Stimulated activated CD8-positive, alpha-beta memory T cell treated with anti-CD3 and anti-CD28 coated beads, Interleukin-7, amount 100 ng/mL, for 24 hours (primary cell): ENCODE data around the gene IQGAP2.
"Not testable (repeated sequence)": the region's sequence is repeated elsewhere in the genome, so short reads cannot be mapped to it uniquely, and the experiment has no call there.

Experiments
- DNase-seq: peaks from one replicate; pipeline ENCODE4 v3.0.0-alpha.2; 2020; ENCODE audit warnings: low read depth

Gene IQGAP2

DNA sequence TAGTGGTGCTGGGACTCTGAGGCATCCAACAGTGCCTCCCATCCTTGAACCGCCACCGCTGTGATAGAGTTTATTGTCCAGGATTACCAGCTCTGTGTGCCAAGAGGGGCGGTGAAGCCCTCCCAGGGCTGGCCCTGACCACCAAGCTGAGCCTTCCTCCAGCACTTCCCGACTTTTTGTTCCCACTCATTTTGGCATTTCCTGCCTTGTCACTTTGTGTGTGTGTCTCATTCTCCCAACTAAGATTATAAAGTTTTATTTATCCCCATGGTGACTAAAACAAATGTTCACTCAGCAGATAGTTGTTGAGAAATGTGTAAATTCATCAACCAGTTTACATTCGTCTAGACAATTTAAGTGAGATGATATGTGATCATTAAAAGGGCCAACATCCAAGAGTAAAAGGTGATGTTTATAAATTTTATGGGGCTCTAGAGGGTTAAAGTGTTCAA is 315.3 kb downstream of the IQGAP2 start:
- no peak for DNase-seq

DNA sequence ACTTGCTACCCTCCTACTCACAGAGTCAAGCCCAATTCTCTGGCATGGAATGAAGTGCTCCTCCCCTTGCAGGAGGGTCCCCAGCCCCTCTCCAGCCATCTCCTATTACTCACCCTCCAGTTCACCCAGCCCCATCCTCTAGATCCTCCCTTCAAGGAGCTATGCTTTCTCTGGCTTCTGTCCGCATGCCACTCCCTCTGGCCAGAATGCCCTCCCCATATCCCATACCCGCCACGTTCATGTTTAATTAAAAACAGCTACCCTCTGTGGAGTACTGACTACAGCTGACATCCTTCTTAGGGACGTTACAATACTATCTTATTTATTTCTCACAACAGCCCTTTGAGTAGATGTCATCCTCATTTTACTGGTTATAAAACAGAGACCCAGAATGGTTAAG is 315.8 kb downstream of the IQGAP2 start:
- no peak for DNase-seq

DNA sequence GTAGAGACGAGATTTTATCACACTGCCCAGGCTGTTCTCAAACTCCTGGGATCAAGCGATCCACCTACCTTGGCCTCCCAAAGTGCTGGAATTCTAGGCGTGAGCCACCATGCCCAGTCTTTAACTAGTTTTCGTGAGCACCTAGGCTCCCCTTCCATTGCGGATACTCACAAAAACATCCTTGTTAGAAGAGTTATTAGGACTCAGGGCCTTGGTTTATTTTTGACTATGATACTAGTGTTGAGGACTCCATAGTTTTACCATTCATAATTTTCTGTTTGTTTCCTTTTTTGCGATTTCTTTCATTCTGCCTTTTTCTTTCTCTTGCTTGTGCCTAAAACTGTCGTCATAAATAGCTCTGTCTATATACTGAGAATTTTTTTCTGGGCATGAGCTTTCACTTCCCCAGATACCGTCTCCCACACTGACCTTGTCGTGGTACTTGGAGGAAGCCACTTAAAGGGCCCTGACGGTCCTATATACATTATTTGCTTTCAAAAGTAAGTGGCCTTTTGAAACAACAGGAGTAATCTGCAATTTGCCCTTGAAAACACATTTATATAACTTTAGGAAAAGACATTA is 318.0 kb downstream of the IQGAP2 start:
- no peak for DNase-seq

DNA sequence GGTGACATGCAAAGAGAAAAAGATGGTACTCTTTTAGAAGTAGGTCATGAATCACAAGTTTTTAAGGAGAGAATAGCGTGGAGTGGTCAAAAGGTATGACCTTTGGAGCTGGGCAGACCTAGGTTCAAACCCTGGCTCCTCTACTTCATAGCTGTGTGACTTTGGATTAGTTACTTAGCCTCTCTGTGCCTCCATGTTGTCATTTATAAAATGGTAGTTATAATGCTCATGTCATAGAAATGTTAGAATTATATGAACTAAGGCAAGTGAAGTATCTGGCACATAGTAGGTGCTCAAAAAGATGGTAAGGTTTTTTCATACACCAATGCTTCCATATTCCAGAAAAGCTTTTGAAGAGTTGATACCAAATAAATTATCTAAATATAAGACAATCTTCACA is 320.2 kb downstream of the IQGAP2 start:
- DNase-seq: no peak

DNA sequence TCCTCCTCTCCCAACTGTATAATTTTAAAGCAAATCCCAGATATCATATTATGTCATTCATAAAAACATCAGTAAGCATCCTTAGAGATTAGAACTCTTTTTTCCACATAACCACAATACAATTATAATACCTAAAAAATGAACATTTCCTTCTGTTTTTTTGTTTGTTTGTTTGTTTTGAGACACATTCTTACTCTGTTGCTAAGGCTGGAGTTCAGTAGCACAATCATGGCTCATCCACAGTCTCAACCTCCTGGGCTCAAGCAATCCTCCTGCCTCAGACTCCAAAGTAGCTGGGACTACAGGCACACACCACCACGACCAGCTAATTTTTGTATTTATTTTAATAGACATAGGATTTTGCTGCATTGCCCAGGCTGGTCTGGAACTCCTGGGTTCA is 320.8 kb downstream of the IQGAP2 start:
- no peak for DNase-seq

DNA sequence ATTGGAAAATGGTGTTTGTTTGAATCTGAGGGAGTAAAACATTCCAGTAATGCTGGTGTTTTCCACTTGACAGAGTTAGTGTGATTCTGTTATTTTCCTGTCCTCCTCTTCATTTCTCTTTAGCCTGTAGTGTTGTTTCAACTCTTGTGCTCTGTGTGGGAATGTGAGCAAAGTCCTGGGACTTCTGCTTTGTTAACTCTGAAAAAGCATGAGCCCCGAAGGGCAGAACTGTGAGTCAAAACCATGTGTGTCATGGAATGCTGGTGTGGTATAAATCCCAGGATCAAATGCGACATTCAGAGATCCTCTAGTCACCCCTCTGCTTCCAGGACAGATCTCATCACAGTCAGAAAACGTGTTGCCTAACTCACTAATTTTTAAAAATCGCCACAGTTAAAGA is 321.8 kb downstream of the IQGAP2 start:
- no peak for DNase-seq

DNA sequence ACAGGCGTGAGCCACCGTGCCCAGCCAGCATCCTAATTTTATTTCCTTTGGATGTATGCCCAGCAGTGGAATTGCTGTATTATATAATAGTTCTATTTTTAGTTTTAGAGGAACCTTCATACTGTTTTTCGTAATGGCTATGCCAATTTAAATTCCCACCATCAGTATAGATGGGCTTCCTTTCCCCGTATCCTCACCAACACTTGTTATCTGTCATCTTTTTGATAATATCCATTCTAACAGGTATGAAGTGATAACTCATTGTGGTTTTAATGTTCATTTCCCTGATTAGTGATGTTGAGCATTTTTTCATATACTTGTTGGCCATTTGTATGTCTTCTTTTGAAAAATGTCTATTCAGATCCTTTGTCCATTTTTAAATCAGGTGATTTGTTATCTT is 325.9 kb downstream of the IQGAP2 start:
- DNase-seq: no peak

DNA sequence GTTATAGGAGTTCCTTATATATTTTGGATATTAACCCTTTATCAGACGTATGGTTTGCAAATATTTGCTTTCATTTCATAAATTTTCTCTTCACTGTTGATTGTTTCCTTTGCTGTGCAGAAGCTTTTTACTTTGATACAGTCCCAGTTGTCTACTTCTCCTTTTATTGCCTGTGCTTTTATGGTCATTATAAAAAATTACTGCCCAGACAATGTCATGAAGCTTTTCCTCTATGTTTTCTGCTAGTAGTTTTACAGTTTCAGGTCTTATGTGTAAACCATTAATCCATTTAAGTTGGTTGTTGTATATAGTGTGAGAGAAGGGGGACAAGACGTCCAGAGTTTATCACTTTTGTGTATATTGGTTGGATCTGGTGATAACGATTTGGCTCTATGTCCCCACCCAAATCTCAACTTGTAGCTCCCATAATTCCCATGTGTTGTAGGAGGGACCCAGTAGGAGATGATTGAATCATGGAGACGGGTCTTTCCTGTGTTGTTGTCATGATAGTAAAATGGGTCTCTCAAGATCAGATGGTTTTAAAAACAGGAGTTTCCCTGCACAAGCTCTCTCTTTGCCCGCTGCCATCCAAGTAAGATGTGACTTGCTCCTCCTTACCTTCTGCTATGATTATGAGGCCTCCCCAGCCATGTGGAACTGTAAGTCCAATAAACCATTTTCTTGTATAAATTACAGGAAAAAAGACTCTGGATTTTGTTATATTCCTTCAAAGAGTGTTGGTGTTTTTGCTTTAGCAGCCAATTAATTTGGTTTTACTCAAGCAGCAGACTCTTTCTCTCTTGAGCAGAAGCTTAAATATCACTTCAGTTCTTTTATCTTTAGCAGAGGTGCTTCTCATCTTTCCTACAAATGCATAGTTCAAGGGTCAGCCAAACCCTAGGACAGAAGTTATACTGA is 326.5 kb downstream of the IQGAP2 start:
- DNase-seq: no peak

DNA sequence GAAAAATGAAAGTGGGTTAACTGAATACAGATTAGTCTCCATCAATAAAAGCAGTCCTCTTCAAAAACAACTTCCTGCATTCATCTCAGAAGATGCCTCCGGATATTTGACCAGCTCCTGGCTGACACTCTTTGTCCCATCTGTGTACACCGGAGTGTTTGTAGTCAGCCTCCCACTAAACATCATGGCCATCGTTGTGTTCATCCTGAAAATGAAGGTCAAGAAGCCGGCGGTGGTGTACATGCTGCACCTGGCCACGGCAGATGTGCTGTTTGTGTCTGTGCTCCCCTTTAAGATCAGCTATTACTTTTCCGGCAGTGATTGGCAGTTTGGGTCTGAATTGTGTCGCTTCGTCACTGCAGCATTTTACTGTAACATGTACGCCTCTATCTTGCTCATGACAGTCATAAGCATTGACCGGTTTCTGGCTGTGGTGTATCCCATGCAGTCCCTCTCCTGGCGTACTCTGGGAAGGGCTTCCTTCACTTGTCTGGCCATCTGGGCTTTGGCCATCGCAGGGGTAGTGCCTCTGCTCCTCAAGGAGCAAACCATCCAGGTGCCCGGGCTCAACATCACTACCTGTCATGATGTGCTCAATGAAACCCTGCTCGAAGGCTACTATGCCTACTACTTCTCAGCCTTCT is 329.4 kb downstream of the IQGAP2 start:
- DNase-seq: no peak

DNA sequence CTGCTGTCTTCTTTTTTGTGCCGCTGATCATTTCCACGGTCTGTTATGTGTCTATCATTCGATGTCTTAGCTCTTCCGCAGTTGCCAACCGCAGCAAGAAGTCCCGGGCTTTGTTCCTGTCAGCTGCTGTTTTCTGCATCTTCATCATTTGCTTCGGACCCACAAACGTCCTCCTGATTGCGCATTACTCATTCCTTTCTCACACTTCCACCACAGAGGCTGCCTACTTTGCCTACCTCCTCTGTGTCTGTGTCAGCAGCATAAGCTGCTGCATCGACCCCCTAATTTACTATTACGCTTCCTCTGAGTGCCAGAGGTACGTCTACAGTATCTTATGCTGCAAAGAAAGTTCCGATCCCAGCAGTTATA is 329.9 kb downstream of the IQGAP2 start:
- no peak for DNase-seq

DNA sequence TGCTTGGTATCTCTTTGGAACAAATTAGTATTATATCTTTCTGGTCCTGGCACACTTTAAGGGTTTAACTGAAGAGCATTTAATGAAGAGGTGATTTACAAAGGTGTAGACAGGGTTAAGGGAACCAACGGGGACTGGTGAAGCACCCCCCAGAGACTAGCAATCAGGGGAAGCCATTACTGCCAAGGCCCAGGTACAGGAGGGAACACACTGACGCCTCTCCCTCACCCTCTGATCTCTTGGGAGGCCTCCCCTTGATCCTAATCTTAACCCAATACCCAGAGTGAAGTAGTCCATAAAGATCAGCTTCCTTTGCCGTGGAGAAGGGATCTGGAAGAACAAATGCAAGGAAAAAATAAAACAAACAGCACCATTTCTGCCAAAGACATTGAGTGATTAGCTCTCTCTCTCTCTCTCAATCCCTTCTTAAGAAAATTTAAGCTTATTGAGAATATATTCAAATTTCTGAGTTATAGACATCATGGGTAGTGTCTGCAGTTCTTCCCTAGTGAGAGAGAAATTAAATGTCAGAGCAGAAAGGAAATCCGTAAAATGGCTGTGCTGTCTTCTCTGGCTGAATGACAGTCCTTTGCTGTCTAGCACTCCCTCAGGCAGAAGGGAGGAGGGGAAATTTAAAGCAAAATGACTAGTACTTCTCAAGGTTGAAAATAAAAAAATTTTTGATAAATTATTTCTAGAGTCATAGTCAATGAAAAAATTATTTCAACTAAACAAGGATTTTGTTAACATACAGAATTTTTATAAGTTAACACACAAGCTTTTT is 332.9 kb downstream of the IQGAP2 start:
- DNase-seq: no peak

DNA sequence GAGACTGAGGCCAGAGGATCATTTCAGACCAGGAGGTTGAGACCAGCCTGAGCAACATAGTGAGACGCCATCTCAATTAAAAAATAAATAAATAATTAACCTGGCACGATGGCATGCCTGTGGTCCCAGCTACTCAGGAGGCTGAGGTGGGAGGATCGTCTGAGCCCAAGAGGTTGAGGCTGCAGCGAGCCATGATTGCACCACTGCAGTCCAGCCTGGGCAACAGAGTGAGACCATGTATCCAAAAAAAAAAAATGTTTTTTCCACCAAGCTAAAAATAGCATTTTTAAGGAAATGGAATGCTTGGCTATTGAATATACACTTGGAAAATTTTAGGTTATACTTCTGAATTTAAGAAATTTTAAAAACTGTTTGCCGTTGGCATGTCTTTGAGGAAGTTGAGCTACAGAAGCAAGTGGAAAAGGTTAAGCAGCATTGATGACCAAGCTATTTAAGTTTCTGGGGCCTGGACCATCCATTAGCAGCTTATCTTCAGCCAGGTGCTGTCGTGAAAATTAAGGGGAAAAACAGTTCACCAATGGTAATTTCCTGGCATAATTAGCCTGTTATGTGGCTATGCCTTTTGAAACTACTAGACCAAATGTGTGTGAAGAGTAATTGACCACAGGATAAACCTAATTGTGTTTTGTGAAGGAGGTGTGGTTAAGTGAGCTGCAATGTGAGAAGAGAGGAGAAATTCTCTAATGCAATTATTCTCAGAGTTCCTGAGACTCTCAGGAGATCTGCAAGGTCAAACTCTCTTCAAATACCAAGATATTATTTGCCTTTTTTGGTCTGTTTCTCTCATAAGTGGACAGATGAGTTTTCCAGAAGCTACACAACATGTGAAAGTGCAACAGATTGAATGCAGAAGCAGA is 333.8 kb downstream of the IQGAP2 start:
- no peak for DNase-seq

DNA sequence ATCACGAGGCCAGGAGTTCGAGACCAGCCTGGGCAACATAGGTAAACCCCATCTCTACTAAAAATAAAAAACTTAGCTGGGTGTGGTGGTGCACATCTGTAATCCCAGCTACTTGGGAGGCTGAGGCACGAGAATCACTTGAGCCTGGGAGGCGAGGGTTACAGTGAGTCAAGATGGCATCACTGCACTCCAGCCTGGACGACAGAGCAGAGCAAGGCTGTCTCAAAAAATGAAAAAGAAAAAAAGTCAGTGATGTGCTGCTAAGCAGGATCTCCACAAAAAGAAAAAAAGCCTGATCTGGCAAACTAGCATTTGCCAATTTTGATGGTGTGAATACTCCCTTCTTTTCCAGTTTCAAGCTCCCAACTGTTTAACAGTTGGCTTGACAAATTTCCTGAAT is 334.8 kb downstream of the IQGAP2 start:
- no peak for DNase-seq

DNA sequence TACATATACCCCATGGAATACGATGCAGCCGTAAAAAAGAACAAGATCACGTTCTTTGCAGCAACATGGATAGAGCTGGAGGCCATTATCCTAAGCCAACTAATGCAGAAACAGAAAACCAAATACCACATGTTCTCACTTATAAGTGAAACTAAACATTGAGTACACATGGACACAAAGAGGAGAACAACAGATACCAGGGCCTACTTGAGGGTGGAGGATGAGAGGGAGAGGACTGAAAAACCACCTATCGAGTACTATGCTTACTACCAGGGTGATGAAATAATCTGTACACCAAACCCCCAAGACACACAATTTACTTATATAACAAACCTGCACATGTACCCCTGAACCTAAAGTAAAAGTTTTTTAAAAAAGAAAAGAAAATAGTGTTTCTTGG is 338.4 kb downstream of the IQGAP2 start:
- not testable (repeated sequence) for DNase-seq

DNA sequence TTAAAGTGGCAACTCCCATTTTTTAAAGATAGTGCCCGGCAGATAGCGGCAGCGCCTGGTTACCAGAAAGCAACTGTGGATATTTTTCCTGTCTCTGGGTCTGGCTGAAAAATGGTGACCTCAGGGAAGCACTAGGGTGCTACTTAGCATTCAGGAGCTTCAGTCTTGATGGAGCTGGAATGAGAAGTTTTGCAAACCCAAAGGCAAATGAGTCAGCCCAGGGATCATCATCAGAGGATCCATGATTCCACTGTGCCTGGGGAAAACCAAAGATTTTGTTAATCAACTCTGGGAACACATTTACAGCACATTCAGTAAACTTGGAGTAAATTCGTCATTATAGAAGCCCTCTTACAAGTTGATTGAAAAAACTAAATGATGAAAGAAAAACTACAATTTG is 339.5 kb downstream of the IQGAP2 start:
- no peak for DNase-seq

DNA sequence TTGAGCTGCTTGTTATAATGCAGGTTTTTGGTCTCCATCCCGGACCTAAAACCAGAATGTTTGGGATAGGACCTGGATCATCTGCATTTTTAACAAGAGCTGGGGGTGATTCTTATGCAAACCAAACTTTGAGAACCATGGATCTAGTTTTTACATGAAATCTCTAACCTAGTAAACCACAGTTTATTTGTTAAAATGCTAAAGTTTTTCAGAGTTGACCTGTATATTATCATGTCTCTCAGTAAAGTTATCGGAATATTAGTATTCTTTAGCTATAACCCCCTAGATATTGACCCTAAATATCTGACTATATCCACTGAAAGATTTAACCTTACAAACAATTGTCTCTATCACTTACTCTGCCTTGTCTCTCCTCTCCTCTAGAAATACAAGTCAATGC is 341.5 kb downstream of the IQGAP2 start:
- DNase-seq: no peak

DNA sequence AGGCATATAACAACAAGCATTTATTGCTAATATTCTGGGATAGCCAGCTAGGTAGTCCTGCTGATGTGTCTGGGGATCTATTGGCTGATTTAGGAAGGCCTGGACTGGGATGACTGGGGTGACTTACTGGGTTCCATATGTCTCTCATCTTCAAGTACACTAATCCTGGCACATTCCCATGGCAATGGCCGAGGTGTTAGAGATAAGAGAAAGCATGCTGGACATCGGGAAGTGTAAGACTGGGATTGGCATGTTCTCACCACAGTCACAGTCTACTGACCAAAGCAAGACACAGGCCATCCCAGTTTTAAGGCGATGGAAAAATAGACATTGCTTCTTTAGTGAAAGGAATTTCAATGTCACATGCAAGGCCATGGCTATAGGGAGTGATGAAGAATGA is 342.6 kb downstream of the IQGAP2 start:
- no peak for DNase-seq

DNA sequence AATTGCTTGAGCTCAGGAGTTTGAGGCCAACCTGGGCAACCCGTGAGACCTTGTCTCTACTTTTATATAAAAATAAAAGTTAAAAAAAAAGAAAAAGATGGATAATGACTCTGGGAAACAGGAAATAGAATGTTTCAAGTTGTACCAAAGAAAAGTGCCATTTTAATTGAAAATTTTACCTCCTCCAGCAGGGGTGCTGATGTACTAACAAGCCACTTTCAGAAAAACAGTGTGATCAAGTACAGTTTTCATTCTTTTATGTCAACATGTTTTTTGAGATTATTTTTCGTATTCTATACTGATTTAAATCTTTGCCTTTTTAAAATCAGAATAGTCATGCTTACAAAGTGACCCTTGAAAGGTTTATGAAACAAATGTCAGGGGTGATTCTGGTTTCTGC is 343.6 kb downstream of the IQGAP2 start:
- no peak for DNase-seq

DNA sequence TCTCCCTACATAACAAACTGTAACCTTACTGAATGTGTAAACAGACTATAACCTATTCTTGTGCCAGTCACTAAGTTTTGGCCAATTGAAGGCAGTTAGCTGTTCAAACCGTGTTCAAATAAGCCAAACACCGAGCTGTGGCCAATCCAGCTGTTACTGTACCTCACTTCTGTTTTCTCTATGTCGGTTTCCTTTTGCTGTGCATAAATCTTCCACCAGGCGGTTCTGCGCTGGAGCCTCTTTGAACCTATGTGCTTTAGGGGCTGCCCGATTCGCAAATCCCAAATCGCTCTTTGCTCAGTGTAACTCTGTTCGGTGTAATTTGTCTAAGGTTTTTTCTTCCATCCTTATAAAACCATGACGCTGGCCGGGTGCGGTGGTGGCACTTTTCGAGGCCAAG is 344.6 kb downstream of the IQGAP2 start:
- DNase-seq: no peak

DNA sequence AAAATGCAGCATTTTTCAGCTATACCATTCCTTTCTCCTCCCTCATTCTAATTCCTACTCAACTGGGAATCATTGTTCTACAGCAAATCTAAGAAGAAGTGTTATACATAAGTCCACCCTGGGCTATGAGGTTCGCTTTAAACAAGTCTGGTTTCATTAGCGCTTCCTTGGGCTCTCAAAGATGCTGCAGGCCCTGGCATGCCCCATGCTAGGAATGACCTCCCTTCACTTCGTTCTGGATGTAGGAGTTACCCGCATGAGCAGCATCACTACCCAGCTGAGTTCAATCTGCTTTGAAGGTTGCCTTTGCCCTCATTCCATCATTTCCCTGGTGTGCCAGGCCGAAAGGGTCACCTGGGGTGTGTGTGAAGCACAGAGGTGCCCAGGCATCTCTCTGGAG is 348.2 kb downstream of the IQGAP2 start:
- no peak for DNase-seq

DNA sequence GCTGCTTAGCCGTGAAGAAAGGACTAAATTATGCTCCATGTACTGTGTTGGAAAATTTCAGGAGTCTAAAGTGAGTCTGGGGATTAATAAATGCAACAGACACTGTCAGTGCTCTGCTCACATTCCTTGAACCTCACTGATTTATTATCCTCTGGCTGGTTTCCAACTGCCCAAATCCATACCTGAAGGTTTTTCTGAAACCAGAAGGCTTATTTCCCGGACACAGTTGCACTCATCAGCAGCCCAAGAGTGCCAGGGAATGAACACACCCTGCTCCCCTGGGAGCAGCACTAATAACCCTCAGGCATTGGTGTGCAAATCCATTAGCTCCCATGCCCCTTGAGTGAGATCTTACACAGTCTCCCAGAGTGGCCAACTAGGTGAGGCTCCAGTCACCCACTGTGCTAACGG is 351.6 kb downstream of the IQGAP2 start:
- no peak for DNase-seq
